ENCODE measurements around the gene EHD4. TPM values are rescaled to one million over a fixed set of nuclear protein-coding genes. Genes with fewer than 3 reads are reported as not detected.

Gene EHD4
- total RNA-seq, 2 donors from 2014 or later, result 34.0 to 42.1 TPM

GRCh38 chr15:41932101-41932500, 40.3 kb downstream of the EHD4 start:
- DNase-seq, result no peak
- intact Hi-C loops (cut with DNase I), result loop anchor here in 1 of 2 donors (5.0 kb wide), 1 partner anchor 35 kb away; no protein-coding TSS in a partner anchor
- ATAC-seq, result no peak

- no peak for ATAC-seq
- intact Hi-C loops (cut with DNase I), result loop anchor here in 1 of 2 donors (5.0 kb wide), 1 partner anchor 36 kb away; no protein-coding TSS in a partner anchor
- no peak for DNase-seq
Observed at GRCh38 chr15:41930867-41931222, 41.5 kb downstream of the EHD4 start.

GRCh38 chr15:41930221-41930866, 42.0 kb downstream of the EHD4 start:
- intact Hi-C loops (cut with DNase I), result loop anchor here in 1 of 2 donors (5.0 kb wide), 1 partner anchor 37 kb away; no protein-coding TSS in a partner anchor
- peak; percentile 78 for DNase-seq
- ATAC-seq, result peak; percentile 56 to 80

GRCh38 chr15:41928637-41929620, 43.4 kb downstream of the EHD4 start:
- ATAC-seq (peak; percentile 34 to 52), DNase-seq (no peak)
- intact Hi-C loops (cut with DNase I), result no loop called here

- ATAC-seq (no peak), DNase-seq (no peak)
- intact Hi-C loops (cut with DNase I), result no loop called here
Observed at GRCh38 chr15:41928100-41928499, 44.3 kb downstream of the EHD4 start.

- DNase-seq (no peak), ATAC-seq (no peak)
- intact Hi-C loops (cut with DNase I), result no loop called here
Observed at GRCh38 chr15:41927536-41927935, 44.8 kb downstream of the EHD4 start.

GRCh38 chr15:41926185-41927056, 45.9 kb downstream of the EHD4 start:
- no peak for DNase-seq
- intact Hi-C loops (cut with DNase I), result no loop called here
- ATAC-seq, result peak in 1 of 2 donors; percentile 38

GRCh38 chr15:41925086-41925608, 47.2 kb downstream of the EHD4 start:
- intact Hi-C loops (cut with DNase I), result no loop called here
- ATAC-seq, result no peak
- no peak for DNase-seq

- DNase-seq (no peak), ATAC-seq (no peak)
- intact Hi-C loops (cut with DNase I), result no loop called here
Observed at GRCh38 chr15:41923401-41923997, 48.9 kb downstream of the EHD4 start.

GRCh38 chr15:41922353-41922752, 50.0 kb downstream of the EHD4 start:
- DNase-seq (no peak), ATAC-seq (no peak)
- intact Hi-C loops (cut with DNase I), result no loop called here

- no peak for ATAC-seq
- DNase-seq, result no peak
- intact Hi-C loops (cut with DNase I), result no loop called here
Observed at GRCh38 chr15:41921639-41922038, 50.7 kb downstream of the EHD4 start.

GRCh38 chr15:41921167-41921566, 51.2 kb downstream of the EHD4 start:
- intact Hi-C loops (cut with DNase I), result no loop called here
- DNase-seq (no peak), ATAC-seq (peak in 1 of 2 donors; percentile 5)

GRCh38 chr15:41919954-41920538, 52.3 kb downstream of the EHD4 start:
- ATAC-seq, result peak; percentile 10 to 60
- intact Hi-C loops (cut with DNase I), result loop anchor here in 1 of 2 donors (5.0 kb wide), 1 partner anchor 52 kb away; the partner anchor contains the start of gene EHD4
- no peak for DNase-seq

- DNase-seq (no peak), ATAC-seq (peak; percentile 13 to 50)
- intact Hi-C loops (cut with DNase I), result loop anchor here in 1 of 2 donors (5.0 kb wide), 1 partner anchor 53 kb away; the partner anchor contains the start of gene EHD4
Observed at GRCh38 chr15:41919201-41919820, 53.0 kb downstream of the EHD4 start.

GRCh38 chr15:41918506-41919126, 53.7 kb downstream of the EHD4 start:
- ATAC-seq, result no peak
- intact Hi-C loops (cut with DNase I), result loop anchor here in 1 of 2 donors (5.0 kb wide), 1 partner anchor 54 kb away; the partner anchor contains the start of gene EHD4
- DNase-seq, result no peak

- intact Hi-C loops (cut with DNase I), result loop anchor here in 1 of 2 donors (5.0 kb wide), 1 partner anchor 54 kb away; the partner anchor contains the start of gene EHD4
- ATAC-seq (peak; percentile 18 to 42), DNase-seq (no peak)
Observed at GRCh38 chr15:41917767-41918430, 54.5 kb downstream of the EHD4 start.

Measured in left cardiac atrium (tissue), 4 donors.